DND-41 (cell line): Measurements from ENCODE around the gene CCL14.

Experiments
- ATAC-seq: fragments of 200-7000 bp; cut with Tn5 transposase; 3 replicates; pipeline ENCODE4 v1.9.1; 2021; ENCODE audit warnings: low read depth; ENCODE audit not compliant: insufficient read depth
- DNase-seq: peaks from one replicate; pipeline ENCODE4 v3.0.0-alpha.2; 2020
- H2AFZ ChIP-seq: 2 replicates; pipeline ENCODE4 v1.6.0; 2012; ENCODE audit warnings: low read depth, low read length
- H3K27ac ChIP-seq: 2 replicates; pipeline ENCODE4 v1.5.1; 2012; ENCODE audit warnings: low read length, inconsistent platforms
- H3K27me3 ChIP-seq: fragments of 200-600 bp; sonication (generic); 2 replicates; pipeline ENCODE4 v1.6.0; 2012; ENCODE audit warnings: low read length, mild to moderate bottlenecking, inconsistent platforms; ENCODE audit not compliant: insufficient read depth, poor library complexity
- H3K36me3 ChIP-seq: 2 replicates; pipeline ENCODE4 v1.5.1; 2012; ENCODE audit warnings: low read length, inconsistent platforms; ENCODE audit not compliant: insufficient read depth
- H3K4me1 ChIP-seq: 2 replicates; pipeline ENCODE4 v1.5.1; 2012; ENCODE audit warnings: mild to moderate bottlenecking, low read length; ENCODE audit not compliant: insufficient read depth
- H3K4me2 ChIP-seq: 2 replicates; pipeline ENCODE4 v1.6.0; 2012; ENCODE audit warnings: mild to moderate bottlenecking, moderate library complexity, low read length, inconsistent platforms; ENCODE audit not compliant: insufficient read depth
- H3K4me3 ChIP-seq, 2 experiments: fragments of 200-600 bp in 1 of 2; shearing (Covaris generic) in 1 of 2; 2 replicates each; pipeline ENCODE4 v1.5.1; 2012 to 2016; ENCODE audit warnings: inconsistent platforms in 2 of 2, low read length in 2 of 2, mild to moderate bottlenecking in 2 of 2, low read depth in 1 of 2, moderate library complexity in 1 of 2
- H3K79me2 ChIP-seq: 2 replicates; pipeline ENCODE4 v1.6.0; 2012; ENCODE audit warnings: low read length, inconsistent platforms; ENCODE audit not compliant: insufficient read depth
- H3K9ac ChIP-seq: 2 replicates; pipeline ENCODE4 v1.6.0; 2012; ENCODE audit warnings: low read depth, mild to moderate bottlenecking, inconsistent platforms, low read length, moderate library complexity
- H3K9me3 ChIP-seq: 2 replicates; pipeline ENCODE4 v1.5.1; 2012; ENCODE audit warnings: low read length, moderate library complexity, mild to moderate bottlenecking, inconsistent platforms; ENCODE audit not compliant: insufficient read depth, severe bottlenecking
- H4K20me1 ChIP-seq: 2 replicates; pipeline ENCODE4 v1.6.0; 2012; ENCODE audit warnings: low read length; ENCODE audit not compliant: insufficient read depth
- CTCF ChIP-seq: IDR thresholded peaks from 2 replicates; pipeline ENCODE4 v1.5.1; 2012; ENCODE audit warnings: borderline replicate concordance, low read length, moderate library complexity, mild to moderate bottlenecking; ENCODE audit not compliant: poor library complexity, severe bottlenecking; ENCODE audit errors: extremely low read depth
- EZH2 ChIP-seq: IDR thresholded peaks from 3 replicates; pipeline ENCODE4 v1.6.1; 2012; ENCODE audit warnings: borderline replicate concordance, low read depth, mild to moderate bottlenecking, moderate library complexity, low read length, inconsistent platforms; ENCODE audit not compliant: severe bottlenecking

Gene CCL14

GRCh38 chr17:35991075-35991474 lies 4.5 kb upstream of the CCL14 start:
- no peak overlapping the region for H2AFZ ChIP-seq
- TF ChIP-seq CTCF (no peak), EZH2 (no peak)
- ATAC-seq, result no peak
- no peaks in the 10 kb centered on the region for H3K79me2 ChIP-seq
- H4K20me1 ChIP-seq, result no peaks in the 10 kb centered on the region
- no peak overlapping the region for H3K9ac ChIP-seq
- no peaks in the 10 kb centered on the region for H3K4me1 ChIP-seq
- H3K9me3 ChIP-seq, result peaks cover 6% of the 10 kb centered on the region
- no peak overlapping the region for H3K4me3 ChIP-seq
- no peak for DNase-seq
- no peaks in the 10 kb centered on the region for H3K36me3 ChIP-seq
- H3K4me2 ChIP-seq, result no peak overlapping the region
- H3K27ac ChIP-seq, result no peak overlapping the region
- H3K27me3 ChIP-seq, result no peaks in the 10 kb centered on the region

- no peak for ATAC-seq
- no peak overlapping the region for H3K27ac ChIP-seq
- H3K79me2 ChIP-seq, result no peaks in the 10 kb centered on the region
Observed at GRCh38 chr17:35988164-35988563, 1.6 kb upstream of the CCL14 start.

DNA sequence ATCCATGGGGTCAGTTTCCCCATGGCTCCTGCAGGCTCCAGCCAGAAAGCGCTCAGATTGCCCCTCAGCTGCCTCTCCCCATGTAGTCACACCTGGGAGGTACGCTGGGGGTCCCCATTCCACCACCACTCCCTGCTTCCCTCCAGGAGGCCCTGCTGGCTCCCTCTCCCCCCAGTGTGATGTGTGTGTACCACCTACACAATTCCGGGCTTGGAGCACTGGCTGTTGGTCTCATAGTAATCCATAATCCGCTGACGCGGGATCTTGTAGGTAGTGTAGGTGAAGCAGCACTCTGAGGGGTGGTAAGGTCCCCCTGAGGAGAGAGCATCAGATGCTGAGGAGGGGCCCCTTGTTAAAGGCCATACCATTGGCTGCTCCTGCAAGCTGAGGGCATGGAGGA lies 2.4 kb downstream of the CCL14 start:
- ATAC-seq (no peak), DNase-seq (no peak)
- H3K9me3 ChIP-seq, result peaks cover 1% of the 10 kb centered on the region
- no peaks in the 10 kb centered on the region for H3K36me3 ChIP-seq
- TF ChIP-seq EZH2 (no peak), CTCF (no peak)
- H3K79me2 ChIP-seq, result no peaks in the 10 kb centered on the region
- H3K4me1 ChIP-seq, result no peaks in the 10 kb centered on the region
- H2AFZ ChIP-seq, result no peak overlapping the region
- H3K27me3 ChIP-seq, result no peaks in the 10 kb centered on the region
- no peak overlapping the region for H3K27ac ChIP-seq
- no peak overlapping the region for H3K4me2 ChIP-seq
- no peaks in the 10 kb centered on the region for H4K20me1 ChIP-seq
- H3K4me3 ChIP-seq, result no peak overlapping the region
- H3K9ac ChIP-seq, result no peak overlapping the region

More at GRCh38 chr17:35988164-35988563, 1.6 kb upstream of the CCL14 start:
- no peak overlapping the region for H3K4me3 ChIP-seq
- no peak overlapping the region for H3K9ac ChIP-seq
- TF ChIP-seq EZH2 (no peak), CTCF (no peak)
- H3K27me3 ChIP-seq, result no peaks in the 10 kb centered on the region
- H4K20me1 ChIP-seq, result no peaks in the 10 kb centered on the region
- DNase-seq, result no peak
- H2AFZ ChIP-seq, result no peak overlapping the region
- H3K36me3 ChIP-seq, result no peaks in the 10 kb centered on the region
- no peak overlapping the region for H3K4me2 ChIP-seq
- no peaks in the 10 kb centered on the region for H3K4me1 ChIP-seq
- H3K9me3 ChIP-seq, result peaks cover 6% of the 10 kb centered on the region
